ENCODE data around the gene RANBP3. TPM values are rescaled to one million over a fixed set of nuclear protein-coding genes. Genes with fewer than 3 reads are reported as not detected.
"Not testable (repeated sequence)": the region's sequence is repeated elsewhere in the genome, so short reads cannot be mapped to it uniquely, and the experiment has no call there.

Gene RANBP3
- total RNA-seq, 5 donors from 2014 or later (not counting 1 experiment from before 2014, with no cell fraction given) = 90.2 to 101 (median 98.3) TPM

- H3K27ac Mint-ChIP-seq = no peak overlapping the region
- ChIA-PET POLR2A (no interaction called here), CTCF (no interaction called here)
- no peak overlapping the region for H3K4me3 ChIP-seq (ENCODE audit: control insufficient read depth in 1 of 2, extremely low read depth in 1 of 2, low read length in 1 of 2)
- no peaks in the 10 kb centered on the region for H3K4me1 Mint-ChIP-seq
- no peak overlapping the region for H3K27ac ChIP-seq (ENCODE audit: low read length)
- H3K27me3 Mint-ChIP-seq = no peaks in the 10 kb centered on the region
- H3K4me3 Mint-ChIP-seq = no peak overlapping the region
- peaks cover 0 to 3% of the 10 kb centered on the region in 2 donors for H3K36me3 ChIP-seq (ENCODE audit: control insufficient read depth in 2 of 2, extremely low read depth in 1 of 2, insufficient read depth in 1 of 2, low read length in 1 of 2)
- no peaks in the 10 kb centered on the region for H3K27me3 ChIP-seq (replicated peaks in 1 of 2; ENCODE audit: control insufficient read depth in 2 of 2, extremely low read depth in 1 of 2, insufficient read depth in 2 of 2, low read length in 1 of 2)
- H3K4me1 ChIP-seq (ENCODE audit: control insufficient read depth in 1 of 2, extremely low read depth in 1 of 2, insufficient read depth in 2 of 2, low read length in 2 of 2) = no peaks in the 10 kb centered on the region
- 96% methylated on average over 13 of the region's 16 CpGs for WGBS (ENCODE audit: insufficient coverage)
- DNase-seq (no peak), ATAC-seq (replicated peaks in 1 of 4) (no peak)
- peaks cover 11% of the 10 kb centered on the region for H3K36me3 Mint-ChIP-seq
- H3K9me3 ChIP-seq = no peaks in the 10 kb centered on the region
- no peaks in the 10 kb centered on the region for H3K9me3 Mint-ChIP-seq
Observed at GRCh38 chr19:6010107-6010506, 32.2 kb upstream of the RANBP3 start.

DNA sequence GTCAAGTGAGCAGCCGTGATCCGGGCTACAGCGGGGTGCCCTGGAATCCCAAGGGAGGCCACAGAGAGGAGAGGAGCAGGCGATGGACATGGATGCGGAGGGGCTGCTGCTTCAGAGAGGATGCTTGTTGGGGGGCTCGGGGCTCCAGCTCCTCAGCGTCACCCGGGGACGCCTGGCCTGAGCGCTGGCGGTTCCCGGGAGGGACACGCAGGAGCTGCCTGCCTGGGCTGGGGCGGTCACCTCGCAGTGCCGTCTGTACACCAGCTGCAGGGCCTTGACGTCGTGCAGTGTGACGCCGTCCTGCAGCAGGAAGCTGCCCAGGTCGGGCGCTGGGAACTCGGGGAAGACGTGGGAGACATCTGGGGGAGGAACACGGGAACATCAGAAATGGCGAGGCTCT is 29.9 kb upstream of the RANBP3 start:
- H3K4me3 Mint-ChIP-seq = no peak overlapping the region
- H3K36me3 ChIP-seq (ENCODE audit: control insufficient read depth in 2 of 2, extremely low read depth in 1 of 2, insufficient read depth in 1 of 2, low read length in 1 of 2) = peaks cover 0 to 3% of the 10 kb centered on the region in 2 donors
- WGBS (ENCODE audit: insufficient coverage) = 93% methylated on average over 23 of the region's 26 CpGs
- peaks cover 11% of the 10 kb centered on the region for H3K36me3 Mint-ChIP-seq
- no peaks in the 10 kb centered on the region for H3K4me1 Mint-ChIP-seq
- no peak for DNase-seq
- H3K27ac ChIP-seq (ENCODE audit: low read length) = no peak overlapping the region
- no peak overlapping the region for H3K4me3 ChIP-seq (ENCODE audit: control insufficient read depth in 1 of 2, extremely low read depth in 1 of 2, low read length in 1 of 2)
- no peaks in the 10 kb centered on the region for H3K9me3 ChIP-seq
- no peaks in the 10 kb centered on the region for H3K27me3 Mint-ChIP-seq
- no peak overlapping the region for H3K27ac Mint-ChIP-seq
- ChIA-PET CTCF (no interaction called here), POLR2A (no interaction called here)
- H3K9me3 Mint-ChIP-seq = no peaks in the 10 kb centered on the region
- H3K4me1 ChIP-seq (ENCODE audit: control insufficient read depth in 1 of 2, extremely low read depth in 1 of 2, insufficient read depth in 2 of 2, low read length in 2 of 2) = no peaks in the 10 kb centered on the region
- no peaks in the 10 kb centered on the region for H3K27me3 ChIP-seq (replicated peaks in 1 of 2; ENCODE audit: control insufficient read depth in 2 of 2, extremely low read depth in 1 of 2, insufficient read depth in 2 of 2, low read length in 1 of 2)
- no peak for ATAC-seq (replicated peaks in 1 of 4)

DNA sequence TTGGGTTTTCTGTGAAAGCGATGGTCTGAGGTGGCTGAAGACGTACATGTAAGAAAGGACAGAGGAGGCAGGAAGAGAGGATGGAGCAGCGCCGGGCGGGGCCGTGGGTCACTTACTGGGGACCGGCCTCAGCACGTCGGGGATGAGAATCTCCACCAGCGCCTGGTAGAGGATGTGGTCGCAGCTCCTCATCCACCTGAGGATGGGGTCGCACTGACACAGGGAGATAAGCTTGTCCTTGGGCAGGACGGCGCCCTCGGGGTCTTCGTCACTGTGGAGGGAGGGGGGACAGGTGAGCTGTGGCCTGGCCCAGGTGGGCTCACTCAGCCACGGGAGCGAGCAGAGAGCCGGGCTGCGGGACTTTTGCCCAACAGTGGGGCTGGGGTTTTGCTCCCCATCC is 29.0 kb upstream of the RANBP3 start:
- H3K27me3 Mint-ChIP-seq = no peaks in the 10 kb centered on the region
- Histone ChIP-seq H3K36me3 (ENCODE audit: control insufficient read depth in 2 of 2, extremely low read depth in 1 of 2, insufficient read depth in 1 of 2, low read length in 1 of 2) (peaks cover 4 to 6% of the 10 kb centered on the region in 2 donors), H3K4me1 (ENCODE audit: control insufficient read depth in 1 of 2, extremely low read depth in 1 of 2, insufficient read depth in 2 of 2, low read length in 2 of 2) (no peaks in the 10 kb centered on the region), H3K4me3 (ENCODE audit: control insufficient read depth in 1 of 2, extremely low read depth in 1 of 2, low read length in 1 of 2) (no peak overlapping the region), H3K27ac (ENCODE audit: low read length) (no peak overlapping the region), H3K9me3 (no peaks in the 10 kb centered on the region), H3K27me3 (replicated peaks in 1 of 2; ENCODE audit: control insufficient read depth in 2 of 2, extremely low read depth in 1 of 2, insufficient read depth in 2 of 2, low read length in 1 of 2) (no peaks in the 10 kb centered on the region)
- ChIA-PET CTCF (no interaction called here), POLR2A (no interaction called here)
- no peak overlapping the region for H3K4me3 Mint-ChIP-seq
- WGBS (ENCODE audit: insufficient coverage) = 92% methylated on average over 15 of the region's 20 CpGs
- H3K9me3 Mint-ChIP-seq = no peaks in the 10 kb centered on the region
- peaks cover 11% of the 10 kb centered on the region for H3K36me3 Mint-ChIP-seq
- ATAC-seq (replicated peaks in 1 of 4) (no peak), DNase-seq (no peak)
- H3K4me1 Mint-ChIP-seq = no peaks in the 10 kb centered on the region
- H3K27ac Mint-ChIP-seq = no peak overlapping the region

DNA sequence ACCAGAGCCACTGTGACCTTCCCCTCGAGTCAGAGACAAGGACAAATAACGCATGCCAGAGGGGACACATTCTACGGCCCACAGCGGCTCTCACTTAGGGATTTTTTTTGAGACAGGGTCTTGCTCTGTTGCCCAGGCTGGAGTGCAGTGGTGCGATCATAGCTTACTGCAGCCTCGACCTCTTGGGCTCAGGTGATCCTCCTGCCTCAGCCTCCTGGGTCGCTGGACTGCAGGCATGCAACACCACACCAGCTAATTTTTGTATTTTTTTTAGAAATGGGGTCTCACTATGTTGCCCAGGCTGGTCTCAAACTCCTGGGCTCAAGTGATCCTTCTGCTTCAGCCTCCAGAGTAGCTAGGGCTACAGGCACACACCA is 28.1 kb upstream of the RANBP3 start:
- H3K4me1 Mint-ChIP-seq; H3K9me3 Mint-ChIP-seq; DNase-seq; ATAC-seq (replicated peaks in 1 of 4); H3K27me3 Mint-ChIP-seq; POLR2A ChIA-PET; CTCF ChIA-PET; H3K27ac Mint-ChIP-seq; H3K27ac ChIP-seq (ENCODE audit: low read length); H3K27me3 ChIP-seq (replicated peaks in 1 of 2; ENCODE audit: control insufficient read depth in 2 of 2, extremely low read depth in 1 of 2, insufficient read depth in 2 of 2, low read length in 1 of 2); H3K36me3 ChIP-seq (ENCODE audit: control insufficient read depth in 2 of 2, extremely low read depth in 1 of 2, insufficient read depth in 1 of 2, low read length in 1 of 2); H3K9me3 ChIP-seq; H3K4me1 ChIP-seq (ENCODE audit: control insufficient read depth in 1 of 2, extremely low read depth in 1 of 2, insufficient read depth in 2 of 2, low read length in 2 of 2); H3K4me3 ChIP-seq (ENCODE audit: control insufficient read depth in 1 of 2, extremely low read depth in 1 of 2, low read length in 1 of 2); H3K4me3 Mint-ChIP-seq: not testable (repeated sequence)
- H3K36me3 Mint-ChIP-seq = peaks cover 12% of the 10 kb centered on the region
- 80% methylated on average over 6 of the region's 7 CpGs for WGBS (ENCODE audit: insufficient coverage)

DNA sequence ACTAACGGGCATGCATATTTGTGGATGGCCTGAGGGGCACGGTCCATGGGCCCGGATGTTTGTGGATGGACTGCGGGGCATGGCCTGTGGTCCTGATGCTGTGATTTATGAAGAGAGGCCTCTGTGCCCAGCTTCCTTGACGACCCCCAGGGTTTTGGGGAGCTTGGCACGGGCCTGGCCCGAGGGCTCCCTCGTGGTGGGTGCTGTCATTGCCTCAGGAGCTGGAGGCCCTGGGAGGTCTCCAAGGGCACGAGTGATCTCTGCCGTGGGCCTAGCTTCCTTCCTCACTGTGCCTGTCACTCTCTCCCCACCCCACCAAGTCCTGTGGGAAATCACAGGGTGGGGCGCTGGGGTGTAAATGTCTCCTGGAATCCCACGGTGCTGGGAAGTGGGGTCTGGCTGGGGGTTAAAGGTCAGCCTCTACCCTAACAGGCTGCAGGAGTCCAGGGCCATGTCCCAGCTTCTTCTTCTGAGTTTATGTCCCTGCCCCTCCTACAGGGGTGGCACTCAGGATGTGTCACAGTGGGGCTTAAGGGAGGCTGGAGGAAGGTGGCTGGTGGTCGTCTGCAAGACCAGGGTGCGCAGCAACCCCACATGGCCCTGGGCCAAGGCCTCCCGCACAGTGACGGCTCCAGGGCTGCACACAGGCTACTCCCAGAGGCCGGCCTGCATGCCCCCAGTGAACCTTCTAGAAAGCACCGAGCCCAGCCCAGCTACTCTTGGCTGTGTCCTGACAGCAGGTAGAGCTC is 27.6 kb upstream of the RANBP3 start:
- H3K36me3 Mint-ChIP-seq = peaks cover 16% of the 10 kb centered on the region
- no peaks in the 10 kb centered on the region for H3K4me1 ChIP-seq (ENCODE audit: control insufficient read depth in 1 of 2, extremely low read depth in 1 of 2, insufficient read depth in 2 of 2, low read length in 2 of 2)
- no peak overlapping the region for H3K4me3 Mint-ChIP-seq
- no peak overlapping the region for H3K27ac Mint-ChIP-seq
- H3K9me3 ChIP-seq = no peaks in the 10 kb centered on the region
- no peak overlapping the region for H3K27ac ChIP-seq (ENCODE audit: low read length)
- WGBS (ENCODE audit: insufficient coverage) = 89% methylated on average over 13 of the region's 18 CpGs
- peaks cover 4 to 6% of the 10 kb centered on the region in 2 donors for H3K36me3 ChIP-seq (ENCODE audit: control insufficient read depth in 2 of 2, extremely low read depth in 1 of 2, insufficient read depth in 1 of 2, low read length in 1 of 2)
- H3K4me3 ChIP-seq (ENCODE audit: control insufficient read depth in 1 of 2, extremely low read depth in 1 of 2, low read length in 1 of 2) = no peak overlapping the region
- no peaks in the 10 kb centered on the region for H3K27me3 Mint-ChIP-seq
- POLR2A ChIA-PET = no interaction called here
- no peaks in the 10 kb centered on the region for H3K27me3 ChIP-seq (replicated peaks in 1 of 2; ENCODE audit: control insufficient read depth in 2 of 2, extremely low read depth in 1 of 2, insufficient read depth in 2 of 2, low read length in 1 of 2)
- CTCF ChIA-PET = no interaction called here
- H3K9me3 Mint-ChIP-seq = no peaks in the 10 kb centered on the region
- H3K4me1 Mint-ChIP-seq = no peaks in the 10 kb centered on the region
- DNase-seq = no peak
- no peak for ATAC-seq (replicated peaks in 1 of 4)

- Mint-ChIP-seq H3K9me3 (no peaks in the 10 kb centered on the region), H3K27me3 (no peaks in the 10 kb centered on the region), H3K36me3 (peaks cover 18% of the 10 kb centered on the region), H3K4me1 (no peaks in the 10 kb centered on the region), H3K27ac (no peak overlapping the region), H3K4me3 (no peak overlapping the region)
- Histone ChIP-seq H3K9me3 (no peaks in the 10 kb centered on the region), H3K36me3 (ENCODE audit: control insufficient read depth in 2 of 2, extremely low read depth in 1 of 2, insufficient read depth in 1 of 2, low read length in 1 of 2) (peaks cover 4 to 10% of the 10 kb centered on the region in 2 donors), H3K4me3 (ENCODE audit: control insufficient read depth in 1 of 2, extremely low read depth in 1 of 2, low read length in 1 of 2) (no peak overlapping the region), H3K27ac (ENCODE audit: low read length) (no peak overlapping the region), H3K4me1 (ENCODE audit: control insufficient read depth in 1 of 2, extremely low read depth in 1 of 2, insufficient read depth in 2 of 2, low read length in 2 of 2) (no peaks in the 10 kb centered on the region), H3K27me3 (replicated peaks in 1 of 2; ENCODE audit: control insufficient read depth in 2 of 2, extremely low read depth in 1 of 2, insufficient read depth in 2 of 2, low read length in 1 of 2) (no peaks in the 10 kb centered on the region)
- CTCF ChIA-PET = no interaction called here
- ATAC-seq (replicated peaks in 1 of 4) = no peak
- 88% methylated on average over 10 of the region's 10 CpGs for WGBS (ENCODE audit: insufficient coverage)
- DNase-seq = no peak
- POLR2A ChIA-PET = no interaction called here
Observed at GRCh38 chr19:6003976-6004375, 26.0 kb upstream of the RANBP3 start.

GRCh38 chr19:6002591-6002990 is 24.7 kb upstream of the RANBP3 start:
- Mint-ChIP-seq H3K4me1 (no peaks in the 10 kb centered on the region), H3K9me3 (no peaks in the 10 kb centered on the region), H3K27me3 (no peaks in the 10 kb centered on the region), H3K27ac (no peak overlapping the region), H3K4me3 (no peak overlapping the region), H3K36me3 (peaks cover 17% of the 10 kb centered on the region)
- WGBS (ENCODE audit: insufficient coverage) = 95% methylated on average over 25 of the region's 26 CpGs
- peaks cover 4 to 10% of the 10 kb centered on the region in 2 donors for H3K36me3 ChIP-seq (ENCODE audit: control insufficient read depth in 2 of 2, extremely low read depth in 1 of 2, insufficient read depth in 1 of 2, low read length in 1 of 2)
- DNase-seq = no peak
- no peak for ATAC-seq (replicated peaks in 1 of 4)
- no peaks in the 10 kb centered on the region for H3K27me3 ChIP-seq (replicated peaks in 1 of 2; ENCODE audit: control insufficient read depth in 2 of 2, extremely low read depth in 1 of 2, insufficient read depth in 2 of 2, low read length in 1 of 2)
- ChIA-PET POLR2A (interaction anchor here in 1 of 2 donors (0.6 kb wide), 1 partner anchor 226 kb away, joined by 8 read pairs; no protein-coding TSS in a partner anchor), CTCF (no interaction called here)
- H3K27ac ChIP-seq (ENCODE audit: low read length) = no peak overlapping the region
- no peak overlapping the region for H3K4me3 ChIP-seq (ENCODE audit: control insufficient read depth in 1 of 2, extremely low read depth in 1 of 2, low read length in 1 of 2)
- no peaks in the 10 kb centered on the region for H3K9me3 ChIP-seq
- no peaks in the 10 kb centered on the region for H3K4me1 ChIP-seq (ENCODE audit: control insufficient read depth in 1 of 2, extremely low read depth in 1 of 2, insufficient read depth in 2 of 2, low read length in 2 of 2)

Measured in T-cell (primary cell).